Central memory CD8-positive, alpha-beta T cell (primary cell): ENCODE measurements around the gene POU4F1.

Source experiments
- ATAC-seq: fragments of 150-1000 bp; cut with Tn5 transposase; replicated peaks from 2 replicates; pipeline ENCODE4 v1.10.0; 2022; ENCODE audit warnings: mild to moderate bottlenecking, moderate FRiP score, moderate number of reproducible peaks; ENCODE audit not compliant: poor library complexity, severe bottlenecking; ENCODE audit errors: extremely low read depth
- DNase-seq, 2 donors: peaks; one replicate each; pipeline ENCODE4 v3.0.0; 2021; ENCODE audit warnings: low spot score in 2 of 2
- H3K27ac Mint-ChIP-seq: one replicate; pipeline ENCODE4 v1.8.0; 2022; ENCODE audit warnings: low read depth, mild to moderate bottlenecking, moderate library complexity, mixed read lengths
- H3K27me3 Mint-ChIP-seq: one replicate; pipeline ENCODE4 v1.8.0; 2022; ENCODE audit warnings: mixed read lengths
- H3K36me3 Mint-ChIP-seq: one replicate; pipeline ENCODE4 v1.8.0; 2022; ENCODE audit warnings: mild to moderate bottlenecking, moderate library complexity, mixed read lengths; ENCODE audit not compliant: insufficient read depth
- H3K4me1 Mint-ChIP-seq: one replicate; pipeline ENCODE4 v1.8.0; 2022; ENCODE audit warnings: mixed read lengths
- H3K4me3 Mint-ChIP-seq: one replicate; pipeline ENCODE4 v1.8.0; 2022; ENCODE audit warnings: mild to moderate bottlenecking, moderate library complexity, mixed read lengths
- H3K9me3 Mint-ChIP-seq: one replicate; pipeline ENCODE4 v1.8.0; 2022; ENCODE audit warnings: mixed read lengths

POU4F1 gene

DNA sequence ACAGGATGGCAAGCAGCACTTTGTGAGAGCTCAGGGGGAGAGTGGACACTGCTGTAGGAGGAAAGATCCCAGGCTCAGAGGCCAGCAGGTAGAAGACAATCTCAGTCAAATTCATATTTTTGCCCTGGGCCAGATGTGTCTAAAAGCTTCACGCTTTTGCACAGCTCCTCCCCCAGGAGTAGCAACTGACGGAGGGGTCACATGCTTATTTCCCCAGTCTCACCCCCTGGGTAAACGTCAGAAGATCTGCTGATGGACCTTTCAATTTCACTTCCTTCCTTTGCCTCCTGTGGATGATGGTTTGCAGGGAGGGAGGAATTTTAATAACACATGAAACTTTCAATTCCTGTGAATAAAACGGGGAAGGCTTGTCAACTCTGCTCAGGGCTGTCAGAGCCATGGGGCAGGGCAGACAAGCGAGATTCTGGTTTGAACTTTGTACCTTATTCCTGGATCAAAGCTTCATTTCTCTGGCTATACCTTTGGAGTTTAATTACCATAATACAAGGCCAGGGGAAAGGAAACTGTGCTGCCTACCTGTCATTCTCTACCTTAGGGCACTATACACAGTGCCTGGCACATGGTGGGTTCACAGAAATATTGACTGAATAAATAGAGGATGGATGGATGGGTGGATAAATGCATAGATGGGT is 41.0 kb downstream of the POU4F1 start:
- ATAC-seq (no peak), DNase-seq (no peak)
- Mint-ChIP-seq H3K4me3 (no peak overlapping the region), H3K4me1 (no peaks in the 10 kb centered on the region), H3K27me3 (peaks cover 35% of the 10 kb centered on the region), H3K36me3 (no peaks in the 10 kb centered on the region), H3K27ac (no peak overlapping the region), H3K9me3 (no peaks in the 10 kb centered on the region)
